IPS-NIHi7 (cell line): ENCODE measurements around the gene IFT81.
"Not testable (repeated sequence)": the region's sequence is repeated elsewhere in the genome, so short reads cannot be mapped to it uniquely, and the experiment has no call there.

ENCODE experiments used
- DNase-seq: peaks from one replicate; pipeline ENCODE4 v3.0.0; 2012; ENCODE audit warnings: mixed read lengths; ENCODE audit errors: extremely low spot score

The IFT81 gene

GRCh38 chr12:110203546-110203945 is 79.4 kb downstream of the IFT81 start:
- no peak for DNase-seq

- no peak for DNase-seq
These were observed 81.8 kb downstream of the IFT81 start for GRCh38 chr12:110205931-110206330.

GRCh38 chr12:110211639-110212536 is 87.7 kb downstream of the IFT81 start:
- DNase-seq = not testable (repeated sequence)

GRCh38 chr12:110217996-110218674 is 94.0 kb downstream of the IFT81 start:
- no peak for DNase-seq

GRCh38 chr12:110222027-110222426 is 97.9 kb downstream of the IFT81 start:
- DNase-seq = no peak

- DNase-seq = no peak
These were observed 98.3 kb downstream of the IFT81 start for GRCh38 chr12:110222433-110222832.

GRCh38 chr12:110223777-110224378 is 99.7 kb downstream of the IFT81 start:
- DNase-seq = no peak

- DNase-seq = no peak
These were observed 100.5 kb downstream of the IFT81 start for GRCh38 chr12:110224379-110225304.

- DNase-seq = no peak
These were observed 103.0 kb downstream of the IFT81 start for GRCh38 chr12:110227138-110227537.

GRCh38 chr12:110228348-110228747 is 104.2 kb downstream of the IFT81 start:
- DNase-seq = not testable (repeated sequence)

- DNase-seq = no peak
These were observed 104.6 kb downstream of the IFT81 start for GRCh38 chr12:110228756-110229155.

GRCh38 chr12:110229409-110229808 is 105.3 kb downstream of the IFT81 start:
- DNase-seq = no peak

- DNase-seq = no peak
These were observed 106.5 kb downstream of the IFT81 start for GRCh38 chr12:110230655-110231054.

GRCh38 chr12:110233212-110233903 is 109.2 kb downstream of the IFT81 start:
- DNase-seq = no peak

- no peak for DNase-seq
These were observed 110.2 kb downstream of the IFT81 start for GRCh38 chr12:110234331-110234751.

GRCh38 chr12:110234755-110235154 is 110.6 kb downstream of the IFT81 start:
- DNase-seq = no peak

- no peak for DNase-seq
These were observed 111.2 kb downstream of the IFT81 start for GRCh38 chr12:110235383-110235782.

GRCh38 chr12:110243227-110243626 is 119.1 kb downstream of the IFT81 start:
- no peak for DNase-seq

GRCh38 chr12:110244372-110244771 is 120.2 kb downstream of the IFT81 start:
- DNase-seq = no peak

- DNase-seq = peak; percentile 84
These were observed 120.7 kb downstream of the IFT81 start for GRCh38 chr12:110244829-110245228.

GRCh38 chr12:110245369-110245772 is 121.2 kb downstream of the IFT81 start:
- peak; percentile 65 for DNase-seq
